ENCODE measurements around the gene H19.

The H19 gene

GRCh38 chr11:1987024-1987423 is 10.6 kb downstream of the H19 start:
- TF ChIP-seq CTCF (IDR thresholded peaks at IDR 0.05; ENCODE audit: low read depth, low read length) = no peak

GRCh38 chr11:1983601-1983961 is 14.1 kb downstream of the H19 start:
- no peak for TF ChIP-seq CTCF (IDR thresholded peaks at IDR 0.05; ENCODE audit: low read depth, low read length)
- no peak for DNase-seq (ENCODE audit: extremely low read depth, low read depth)

More at GRCh38 chr11:1987024-1987423, 10.6 kb downstream of the H19 start:
- no peak for DNase-seq (ENCODE audit: extremely low read depth, low read depth)

GRCh38 chr11:1982873-1983600 is 14.6 kb downstream of the H19 start:
- no peak for TF ChIP-seq CTCF (IDR thresholded peaks at IDR 0.05; ENCODE audit: low read depth, low read length)
- no peak for DNase-seq (ENCODE audit: extremely low read depth, low read depth)

- no peak for TF ChIP-seq CTCF (IDR thresholded peaks at IDR 0.05; ENCODE audit: low read depth, low read length)
- DNase-seq (ENCODE audit: extremely low read depth, low read depth) = no peak
Observed at GRCh38 chr11:1979607-1980006, 18.0 kb downstream of the H19 start.

GRCh38 chr11:1978720-1979473 is 18.7 kb downstream of the H19 start:
- DNase-seq (ENCODE audit: extremely low read depth, low read depth) = no peak
- TF ChIP-seq CTCF (IDR thresholded peaks at IDR 0.05; ENCODE audit: low read depth, low read length) = no peak

GRCh38 chr11:1975185-1975584 is 22.5 kb downstream of the H19 start:
- DNase-seq (ENCODE audit: extremely low read depth, low read depth) = no peak
- TF ChIP-seq CTCF (IDR thresholded peaks at IDR 0.05; ENCODE audit: low read depth, low read length) = no peak

- no peak for DNase-seq (ENCODE audit: extremely low read depth, low read depth)
- no peak for TF ChIP-seq CTCF (IDR thresholded peaks at IDR 0.05; ENCODE audit: low read depth, low read length)
Observed at GRCh38 chr11:1970956-1971355, 26.7 kb downstream of the H19 start.

Data from AG09319 (cell line).